ENCODE results near the gene INF2. TPM values are rescaled to one million over a fixed set of nuclear protein-coding genes. Genes with fewer than 3 reads are reported as not detected.

INF2 gene
- total and polyA plus RNA-seq, 2 donors (not counting 3 experiments of a cell fraction or from before 2014, with no cell fraction given), result 55.3 to 124 TPM

GRCh38 chr14:104678346-104678745 is 11.1 kb upstream of the INF2 start:
- POLR2A ChIA-PET, result no interaction called here
- BruUV-seq (replicated peaks), result no TSS peak
- FAIRE-seq, result no peak

More at GRCh38 chr14:104678346-104678745, 11.1 kb upstream of the INF2 start:
- Histone ChIP-seq H3K36me3 (ENCODE audit: control insufficient read depth in 2 of 2, extremely low read depth in 1 of 2, insufficient read depth in 2 of 2, low read length in 2 of 2) (no peaks in the 10 kb centered on the region), H3K27ac (ENCODE audit: insufficient read depth, low read depth, low read length) (peak overlapping the region; percentile 95), H3K4me3 (replicated peaks in 1 of 3; ENCODE audit: insufficient read depth in 1 of 3, low read depth in 1 of 3, low read length in 3 of 3) (peak overlapping the region in 1 of 3 experiments; percentile 38), H3K9me3 (replicated peaks; ENCODE audit: control insufficient read depth, insufficient read depth, low read length) (no peaks in the 10 kb centered on the region), H3K79me2 (ENCODE audit: control insufficient read depth, insufficient read depth, low read length) (no peaks in the 10 kb centered on the region), H3K27me3 (ENCODE audit: control insufficient read depth in 2 of 2, insufficient read depth in 2 of 2, low read length in 2 of 2) (no peaks in the 10 kb centered on the region), H3K9me1 (replicated peaks; ENCODE audit: control insufficient read depth, extremely low read depth, insufficient read depth, low read length) (no peaks in the 10 kb centered on the region), H4K20me1 (replicated peaks; ENCODE audit: control insufficient read depth, extremely low read depth, insufficient read depth, low read length) (no peaks in the 10 kb centered on the region), H3K4me2 (ENCODE audit: insufficient read depth, low read length) (peak overlapping the region; percentile 58), H2AFZ (ENCODE audit: low read depth, low read length) (no peak overlapping the region), H3K4me1 (ENCODE audit: control insufficient read depth, extremely low read depth, insufficient read depth, low read length) (peaks cover 40% of the 10 kb centered on the region), H3K9ac (replicated peaks; ENCODE audit: extremely low read depth, insufficient read depth, low read length) (peak overlapping the region; percentile 74)
- intact Hi-C loops (cut with micrococcal nuclease) (loop anchor here (5.0 kb wide), 1 partner anchor 814 kb away; the partner anchor contains the start of gene TEDC1), dilution Hi-C loops (cut with MboI; ENCODE audit: extremely low pct_ligation_motif_present, low sequenced_read_pairs) (no loop called here)
- CTCF ChIA-PET, result interaction anchor here (1.3 to 2.2 kb wide), 4 partner anchors 13 to 31 kb away, joined by 3 to 19 read pairs (median 4); no protein-coding TSS in a partner anchor
- TF ChIP-seq POLR2AphosphoS5 (IDR thresholded peaks at IDR 0.05; ENCODE audit: insufficient read depth, low read depth, low read length) (no peak), POLR2A (IDR thresholded peaks at IDR 0.05; ENCODE audit: low read depth, low read length) (no peak), JUN (IDR thresholded peaks at IDR 0.05; ENCODE audit: borderline replicate concordance, insufficient read depth, insufficient read length, low read depth) (no peak), MYC (IDR thresholded peaks at IDR 0.05; ENCODE audit: low read depth, low read length) (no peak), EZH2 (IDR thresholded peaks at IDR 0.05; ENCODE audit: borderline replicate concordance, low read depth, low read length, severe bottlenecking) (no peak), GATA2 (IDR thresholded peaks at IDR 0.05; ENCODE audit: insufficient read depth, insufficient read length, low read depth, low read length) (no peak), FOS (IDR thresholded peaks at IDR 0.05; ENCODE audit: borderline replicate concordance, insufficient read depth, low read length) (no peak)
- TF ChIP-seq, protein P1, sequence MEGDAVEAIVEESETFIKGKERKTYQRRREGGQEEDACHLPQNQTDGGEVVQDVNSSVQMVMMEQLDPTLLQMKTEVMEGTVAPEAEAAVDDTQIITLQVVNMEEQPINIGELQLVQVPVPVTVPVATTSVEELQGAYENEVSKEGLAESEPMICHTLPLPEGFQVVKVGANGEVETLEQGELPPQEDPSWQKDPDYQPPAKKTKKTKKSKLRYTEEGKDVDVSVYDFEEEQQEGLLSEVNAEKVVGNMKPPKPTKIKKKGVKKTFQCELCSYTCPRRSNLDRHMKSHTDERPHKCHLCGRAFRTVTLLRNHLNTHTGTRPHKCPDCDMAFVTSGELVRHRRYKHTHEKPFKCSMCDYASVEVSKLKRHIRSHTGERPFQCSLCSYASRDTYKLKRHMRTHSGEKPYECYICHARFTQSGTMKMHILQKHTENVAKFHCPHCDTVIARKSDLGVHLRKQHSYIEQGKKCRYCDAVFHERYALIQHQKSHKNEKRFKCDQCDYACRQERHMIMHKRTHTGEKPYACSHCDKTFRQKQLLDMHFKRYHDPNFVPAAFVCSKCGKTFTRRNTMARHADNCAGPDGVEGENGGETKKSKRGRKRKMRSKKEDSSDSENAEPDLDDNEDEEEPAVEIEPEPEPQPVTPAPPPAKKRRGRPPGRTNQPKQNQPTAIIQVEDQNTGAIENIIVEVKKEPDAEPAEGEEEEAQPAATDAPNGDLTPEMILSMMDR (IDR thresholded peaks at IDR 0.05; ENCODE audit: extremely low read depth in 1 of 2, insufficient read depth in 1 of 2, low read depth in 1 of 2, low read length in 2 of 2), result no peak
- TF ChIP-seq, protein P2, sequence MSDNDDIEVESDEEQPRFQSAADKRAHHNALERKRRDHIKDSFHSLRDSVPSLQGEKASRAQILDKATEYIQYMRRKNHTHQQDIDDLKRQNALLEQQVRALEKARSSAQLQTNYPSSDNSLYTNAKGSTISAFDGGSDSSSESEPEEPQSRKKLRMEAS (IDR thresholded peaks at IDR 0.05; ENCODE audit: insufficient read depth, insufficient read length), result no peak
- no peak for DNase-seq (ENCODE audit: low read depth, low spot score)

Data from endothelial cell of umbilical vein (primary cell).